Effector memory CD8-positive, alpha-beta T cell (primary cell): ENCODE measurements around the gene PROCA1.
A peak's percentile ranks its signal among the peaks of the same experiment; 100 is the strongest.

Experiments used
- ATAC-seq: fragments of 150-1000 bp; cut with Tn5 transposase; replicated peaks from 2 replicates; pipeline ENCODE4 v1.10.0; 2021; ENCODE audit warnings: mild to moderate bottlenecking, moderate library complexity
- DNase-seq, 3 experiments: peaks; one replicate each; pipeline ENCODE4 v3.0.0; 2021
- H3K27ac Mint-ChIP-seq, 2 donors: one replicate each; pipeline ENCODE4 v1.8.0; 2022; ENCODE audit warnings: mild to moderate bottlenecking in 2 of 2, mixed read lengths in 2 of 2, moderate library complexity in 2 of 2
- H3K27me3 Mint-ChIP-seq, 2 donors: one replicate each; pipeline ENCODE4 v1.8.0; 2022; ENCODE audit warnings: mixed read lengths in 2 of 2
- H3K36me3 Mint-ChIP-seq: one replicate; pipeline ENCODE4 v1.8.0; 2022; ENCODE audit warnings: mild to moderate bottlenecking, moderate library complexity, mixed read lengths; ENCODE audit not compliant: insufficient read depth
- H3K4me1 Mint-ChIP-seq, 2 donors: one replicate each; pipeline ENCODE4 v1.8.0; 2022; ENCODE audit warnings: low read depth in 2 of 2, mixed read lengths in 2 of 2
- H3K4me3 Mint-ChIP-seq, 2 donors: one replicate each; pipeline ENCODE4 v1.8.0; 2022; ENCODE audit warnings: mild to moderate bottlenecking in 2 of 2, mixed read lengths in 2 of 2, moderate library complexity in 2 of 2
- H3K9me3 Mint-ChIP-seq, 2 donors: one replicate each; pipeline ENCODE4 v1.8.0; 2022; ENCODE audit warnings: mixed read lengths in 2 of 2

The PROCA1 gene

GRCh38 chr17:28716740-28717577 is 5.3 kb upstream of the PROCA1 start:
- H3K27me3 Mint-ChIP-seq, result peaks cover 0 to 25% of the 10 kb centered on the region in 2 donors
- no peak overlapping the region for H3K27ac Mint-ChIP-seq
- H3K4me1 Mint-ChIP-seq, result peaks cover 30 to 34% of the 10 kb centered on the region in 2 donors
- no peak for DNase-seq
- no peak for ATAC-seq
- H3K4me3 Mint-ChIP-seq, result no peak overlapping the region
- no peaks in the 10 kb centered on the region for H3K9me3 Mint-ChIP-seq
- peaks cover 28% of the 10 kb centered on the region for H3K36me3 Mint-ChIP-seq

- Mint-ChIP-seq H3K4me3 (no peak overlapping the region), H3K36me3 (peaks cover 15% of the 10 kb centered on the region), H3K9me3 (no peaks in the 10 kb centered on the region), H3K4me1 (peaks cover 28 to 30% of the 10 kb centered on the region in 2 donors), H3K27ac (no peak overlapping the region), H3K27me3 (peaks cover 0 to 25% of the 10 kb centered on the region in 2 donors)
- ATAC-seq (no peak), DNase-seq (no peak)
Measured at GRCh38 chr17:28715217-28715616, 3.5 kb upstream of the PROCA1 start.

DNA sequence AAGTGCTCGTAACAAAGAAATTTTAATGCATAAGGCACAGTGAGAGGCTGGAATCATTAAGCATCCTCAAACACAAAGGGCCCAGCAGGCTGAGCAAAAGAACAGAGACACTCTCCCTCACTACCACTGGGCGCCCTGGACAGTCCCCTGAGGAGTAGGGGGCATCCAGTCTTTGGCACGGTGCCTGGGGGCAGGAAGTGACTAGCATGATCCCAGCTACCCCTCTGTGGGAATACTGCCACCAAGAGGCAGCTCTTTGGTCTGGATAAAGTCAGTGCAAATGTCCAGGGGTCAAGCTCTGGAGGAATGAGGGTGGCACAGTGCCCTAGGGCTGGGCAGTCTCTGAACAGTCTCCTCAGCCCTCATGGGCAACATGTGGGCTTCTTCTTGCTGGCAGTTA is 2.6 kb upstream of the PROCA1 start:
- peaks cover 19 to 24% of the 10 kb centered on the region in 2 donors for H3K4me1 Mint-ChIP-seq
- H3K36me3 Mint-ChIP-seq, result peaks cover 10% of the 10 kb centered on the region
- H3K27ac Mint-ChIP-seq, result no peak overlapping the region
- peaks cover 0 to 25% of the 10 kb centered on the region in 2 donors for H3K27me3 Mint-ChIP-seq
- no peak overlapping the region for H3K4me3 Mint-ChIP-seq
- no peak for ATAC-seq
- no peaks in the 10 kb centered on the region for H3K9me3 Mint-ChIP-seq
- no peak for DNase-seq

DNA sequence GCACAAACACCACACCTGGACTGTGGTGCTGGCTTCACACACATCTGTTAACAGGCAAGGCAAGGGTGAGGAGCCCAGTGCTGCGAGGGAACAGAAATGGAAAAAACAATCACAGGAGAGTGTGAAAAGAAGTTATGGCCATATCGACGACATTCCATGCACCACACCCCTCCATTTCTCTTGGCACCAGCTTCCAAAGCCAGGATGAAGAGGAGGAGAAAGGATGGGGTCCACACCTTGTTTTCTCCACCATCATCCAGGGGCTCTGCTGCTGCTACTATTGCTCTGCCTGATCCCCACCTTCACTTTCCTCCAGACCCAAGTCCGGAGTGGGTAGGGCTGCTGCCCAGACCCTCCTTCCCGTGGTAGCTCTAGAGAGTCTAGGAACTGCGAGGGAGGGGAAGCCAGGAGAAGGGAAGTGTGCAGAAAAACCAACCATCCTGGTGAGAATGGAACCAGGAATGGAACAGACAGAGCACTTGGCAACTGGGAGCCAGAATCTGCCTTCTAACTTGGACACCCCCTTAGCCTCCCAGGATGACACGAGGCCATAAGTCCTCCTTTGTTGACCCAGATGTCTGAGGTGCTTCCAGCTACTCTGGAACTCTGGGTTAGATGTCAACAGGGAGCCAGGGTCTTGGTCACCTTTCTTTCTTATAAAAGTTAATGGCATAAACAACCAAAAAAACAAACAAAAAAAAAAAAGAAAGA is 1.2 kb upstream of the PROCA1 start:
- DNase-seq, result no peak
- ATAC-seq, result no peak
- peaks cover 0 to 25% of the 10 kb centered on the region in 2 donors for H3K27me3 Mint-ChIP-seq
- H3K27ac Mint-ChIP-seq, result peak overlapping the region in 1 of 2 donors; percentile 91
- no peaks in the 10 kb centered on the region for H3K9me3 Mint-ChIP-seq
- H3K4me1 Mint-ChIP-seq, result peaks cover 12 to 16% of the 10 kb centered on the region in 2 donors
- H3K4me3 Mint-ChIP-seq, result peak overlapping the region; percentile 87 to 90
- H3K36me3 Mint-ChIP-seq, result peaks cover 12% of the 10 kb centered on the region

DNA sequence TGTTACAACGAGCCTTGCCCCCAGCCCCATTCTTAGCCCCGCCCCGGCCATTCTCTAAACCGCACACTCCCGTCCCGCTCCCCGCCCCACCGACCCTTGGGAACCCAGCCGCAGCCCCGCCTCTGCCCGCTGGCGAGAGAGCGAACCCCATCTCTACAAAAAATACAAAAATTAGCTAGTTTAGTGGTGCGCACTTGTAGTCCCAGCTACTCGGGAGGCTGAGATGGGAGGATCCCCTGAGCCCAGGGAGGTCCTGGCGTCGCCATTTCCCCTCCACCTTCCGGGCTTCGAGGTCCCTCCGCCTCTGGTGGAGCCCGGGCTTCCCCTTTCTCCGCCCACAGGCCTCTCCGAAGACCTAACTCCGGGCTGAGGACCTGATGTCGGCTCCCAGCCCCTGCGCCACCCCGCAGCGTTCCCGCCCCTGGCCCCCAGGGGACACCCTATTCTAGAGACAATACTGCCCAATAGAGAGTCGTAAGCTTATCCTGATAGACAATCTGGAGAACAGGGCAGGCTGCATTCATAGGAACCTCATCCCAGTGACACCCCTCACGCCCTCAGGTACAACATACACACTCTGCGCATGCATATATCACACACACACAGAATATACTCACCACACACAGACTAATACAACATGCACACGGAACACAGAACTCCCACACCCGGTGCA is 480 bp upstream of the PROCA1 start:
- Mint-ChIP-seq H3K27ac (peak overlapping the region; percentile 91), H3K9me3 (no peaks in the 10 kb centered on the region), H3K4me3 (peak overlapping the region; percentile 87 to 90), H3K27me3 (peaks cover 0 to 25% of the 10 kb centered on the region in 2 donors), H3K4me1 (peaks cover 12 to 15% of the 10 kb centered on the region in 2 donors), H3K36me3 (peaks cover 12% of the 10 kb centered on the region)
- ATAC-seq (peak; percentile 53), DNase-seq (peak; percentile 36 to 52 (median 46))

DNA sequence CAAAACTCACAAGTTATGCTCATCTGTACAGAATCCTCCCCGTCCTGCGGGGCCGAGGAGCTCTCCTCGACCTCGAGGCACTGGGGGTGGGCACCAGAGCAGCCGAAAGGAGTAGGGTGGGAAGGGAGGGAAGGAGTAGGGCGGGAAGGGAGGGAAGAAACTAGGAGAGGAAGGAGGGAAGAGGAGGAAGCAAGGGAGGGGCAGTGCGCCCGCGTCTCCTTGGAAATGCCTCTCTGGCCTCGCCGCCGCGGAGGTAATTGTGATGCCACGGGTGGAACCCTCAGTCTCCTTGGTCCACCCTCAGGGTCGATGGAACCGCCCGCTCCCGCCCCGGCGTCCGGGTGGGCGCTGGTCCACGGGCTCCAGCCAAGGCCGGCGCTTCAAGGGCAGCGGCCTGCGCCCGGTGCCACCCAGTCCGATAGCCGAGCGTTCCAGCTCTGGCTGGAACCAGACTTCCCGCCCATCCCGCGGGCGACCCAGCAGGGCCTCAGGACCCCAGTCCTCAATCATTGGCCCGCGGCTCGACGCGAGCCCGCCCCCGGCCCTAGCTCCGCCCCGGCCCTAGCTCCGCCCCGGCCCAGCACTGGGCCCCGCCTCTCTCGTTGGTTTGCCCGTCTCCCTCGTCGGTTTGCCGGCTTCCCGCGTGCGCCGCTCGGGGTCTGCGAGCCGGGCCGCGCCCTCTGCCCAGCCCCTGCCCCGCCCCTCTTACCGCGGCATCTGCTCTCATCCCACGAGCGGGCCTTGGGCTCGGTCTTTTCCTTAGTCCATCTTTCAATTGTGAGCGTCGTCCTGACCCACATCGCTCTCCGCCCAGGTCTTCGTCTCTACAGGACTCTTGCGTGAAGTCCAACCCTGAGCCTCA is 596 bp downstream of the PROCA1 start:
- Mint-ChIP-seq H3K27me3 (peaks cover 0 to 21% of the 10 kb centered on the region in 2 donors), H3K27ac (peak overlapping the region; percentile 91), H3K36me3 (peaks cover 12% of the 10 kb centered on the region), H3K4me3 (peak overlapping the region; percentile 87 to 90), H3K9me3 (no peaks in the 10 kb centered on the region), H3K4me1 (peaks cover 12 to 16% of the 10 kb centered on the region in 2 donors)
- DNase-seq (peak; percentile 87 to 91 (median 89)), ATAC-seq (peak; percentile 87)

- H3K36me3 Mint-ChIP-seq, result peaks cover 19% of the 10 kb centered on the region
- H3K4me1 Mint-ChIP-seq, result peaks cover 9 to 16% of the 10 kb centered on the region in 2 donors
- H3K4me3 Mint-ChIP-seq, result no peak overlapping the region
- no peaks in the 10 kb centered on the region for H3K9me3 Mint-ChIP-seq
- DNase-seq (no peak), ATAC-seq (no peak)
- H3K27ac Mint-ChIP-seq, result peak overlapping the region in 1 of 2 donors; percentile 42
- no peaks in the 10 kb centered on the region for H3K27me3 Mint-ChIP-seq
Measured at GRCh38 chr17:28707339-28707720, 4.4 kb downstream of the PROCA1 start.

DNA sequence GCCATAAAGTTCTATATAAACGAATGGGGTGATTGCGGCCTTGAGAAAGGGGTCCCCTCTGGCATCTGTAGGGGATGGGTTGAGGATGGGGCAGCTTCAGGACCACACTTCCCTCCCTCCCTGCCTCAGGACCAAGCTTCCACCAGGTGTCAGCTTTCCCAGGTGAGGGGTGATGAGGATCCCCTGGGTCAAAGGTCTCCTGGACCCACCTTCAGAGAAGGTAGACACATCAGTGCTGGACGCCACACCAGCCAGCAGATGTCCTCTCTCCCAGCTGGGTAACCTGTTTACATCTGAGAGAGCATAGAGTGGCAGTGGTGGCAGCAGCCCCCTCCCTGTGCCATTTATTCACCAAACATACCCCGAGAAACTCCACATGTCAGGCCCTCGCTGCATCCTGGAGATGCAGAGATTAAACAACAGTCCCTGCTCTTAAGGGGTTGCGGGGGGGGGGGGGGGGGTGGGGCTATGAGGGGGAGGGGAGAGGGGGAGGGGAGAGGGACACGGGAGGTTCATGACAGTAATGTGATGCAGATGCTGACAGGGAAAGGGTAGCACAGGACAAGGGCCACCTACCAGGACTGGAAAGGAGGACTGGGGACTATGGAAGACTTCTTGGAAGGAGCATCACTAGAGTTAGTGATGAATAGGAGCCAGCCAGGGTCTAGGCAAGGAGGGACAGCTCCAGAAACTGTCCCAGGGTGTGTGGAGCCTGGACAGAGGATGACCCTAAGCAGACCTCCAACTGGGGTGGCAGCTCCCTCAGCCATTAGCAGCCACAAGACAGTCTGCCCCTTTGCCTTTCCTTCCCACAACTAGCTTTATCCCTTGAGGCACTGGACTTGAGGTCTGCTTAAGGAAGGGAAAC is 5.0 kb downstream of the PROCA1 start:
- Mint-ChIP-seq H3K4me3 (no peak overlapping the region), H3K27me3 (no peaks in the 10 kb centered on the region), H3K36me3 (peaks cover 25% of the 10 kb centered on the region), H3K4me1 (peaks cover 3 to 11% of the 10 kb centered on the region in 2 donors), H3K9me3 (no peaks in the 10 kb centered on the region), H3K27ac (peak overlapping the region in 1 of 2 donors; percentile 71)
- ATAC-seq, result no peak
- DNase-seq, result no peak

DNA sequence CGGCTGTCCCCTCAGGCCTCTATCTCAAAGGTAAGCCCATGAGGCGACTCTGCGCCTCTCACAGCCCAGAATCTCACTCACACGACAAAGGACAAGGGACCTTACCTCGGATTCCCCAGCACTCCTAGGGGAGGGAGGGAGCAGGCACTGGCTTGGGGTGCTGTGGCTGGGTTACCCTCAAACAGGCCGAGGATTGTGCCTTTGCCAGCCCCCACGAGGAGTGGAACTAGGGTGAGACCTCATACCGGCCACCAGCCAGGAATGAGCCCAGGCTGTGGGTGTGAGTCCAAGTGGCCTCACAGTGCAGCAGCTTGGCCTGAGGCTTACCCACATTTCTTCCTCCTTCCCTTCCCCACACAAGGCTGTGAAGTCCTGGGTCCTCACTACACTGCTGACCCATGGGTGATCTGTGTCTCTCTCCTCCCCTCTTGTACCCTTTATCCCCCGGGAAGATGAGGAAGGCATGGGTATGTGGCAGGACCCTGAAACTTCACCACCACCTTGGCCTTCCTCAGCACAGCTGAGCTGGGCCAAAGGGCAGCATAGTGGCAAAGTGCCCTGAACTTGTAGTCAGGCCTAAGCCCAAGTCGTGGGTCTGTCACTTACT is 5.9 kb downstream of the PROCA1 start:
- Mint-ChIP-seq H3K9me3 (no peaks in the 10 kb centered on the region), H3K27me3 (no peaks in the 10 kb centered on the region), H3K36me3 (peaks cover 29% of the 10 kb centered on the region), H3K4me3 (no peak overlapping the region), H3K27ac (peak overlapping the region; percentile 62 to 71), H3K4me1 (peaks cover 0 to 7% of the 10 kb centered on the region in 2 donors)
- ATAC-seq (no peak), DNase-seq (no peak)

DNA sequence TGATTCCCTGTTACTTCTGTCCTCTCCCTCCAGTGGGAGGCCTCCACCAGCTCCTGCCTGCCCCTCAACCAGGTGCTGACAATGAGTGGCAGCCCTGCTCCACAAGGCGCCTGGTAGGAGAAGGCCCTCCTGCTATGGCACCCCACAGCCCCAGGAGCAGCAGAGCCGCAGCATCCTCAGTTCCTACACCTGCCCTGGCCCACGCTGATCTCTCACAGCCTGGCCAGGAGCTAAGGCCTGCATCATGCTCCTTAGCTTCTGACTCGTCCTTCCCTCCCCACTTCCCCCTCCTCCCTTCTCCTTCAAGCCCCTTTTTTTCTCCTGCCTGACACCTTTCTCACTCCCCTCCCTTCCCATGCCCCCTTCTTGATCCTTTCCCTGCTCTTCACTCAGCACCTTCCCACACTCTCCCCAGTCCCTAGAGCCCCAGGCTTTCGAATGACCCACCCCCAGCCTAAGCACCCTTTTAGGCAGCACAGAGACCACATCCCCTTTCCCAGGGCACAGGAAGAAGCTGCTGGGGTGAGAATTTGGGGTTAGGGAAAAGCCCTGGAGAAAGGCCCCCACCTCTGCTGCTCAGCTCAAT is 6.5 kb downstream of the PROCA1 start:
- Mint-ChIP-seq H3K36me3 (peaks cover 36% of the 10 kb centered on the region), H3K9me3 (no peaks in the 10 kb centered on the region), H3K4me3 (no peak overlapping the region), H3K27me3 (no peaks in the 10 kb centered on the region), H3K27ac (peak overlapping the region; percentile 62 to 71), H3K4me1 (peaks cover 0 to 4% of the 10 kb centered on the region in 2 donors)
- ATAC-seq, result no peak
- no peak for DNase-seq

GRCh38 chr17:28704219-28704858 is 7.3 kb downstream of the PROCA1 start:
- peaks cover 40% of the 10 kb centered on the region for H3K36me3 Mint-ChIP-seq
- peak overlapping the region in 1 of 2 donors; percentile 73 for H3K27ac Mint-ChIP-seq

More at GRCh38 chr17:28704219-28704858, 7.3 kb downstream of the PROCA1 start:
- Mint-ChIP-seq H3K9me3 (no peaks in the 10 kb centered on the region), H3K4me3 (no peak overlapping the region), H3K27me3 (no peaks in the 10 kb centered on the region), H3K4me1 (peaks cover 0 to 4% of the 10 kb centered on the region in 2 donors)
- DNase-seq (no peak), ATAC-seq (no peak)
